HL-60 (cell line): ENCODE data around the gene ZC3H4.

Source experiments
- GABPA ChIP-seq: IDR thresholded peaks from 2 replicates; pipeline ENCODE4 v1.6.1; 2012; ENCODE audit warnings: low read depth
- POLR2AphosphoS5 ChIP-seq: IDR thresholded peaks from 2 replicates; pipeline ENCODE4 v1.6.1; 2012; ENCODE audit warnings: low read depth
- TF ChIP-seq, protein P1 (sequence below): IDR thresholded peaks from one replicate; pipeline ENCODE4 v1.5.1; 2011; ENCODE audit warnings: low read length, control low read depth, inconsistent platforms; ENCODE audit not compliant: insufficient read depth
- TF ChIP-seq, protein P2 (sequence below): IDR thresholded peaks from 2 replicates; pipeline ENCODE4 v1.6.1; 2012; ENCODE audit warnings: low read depth; ENCODE audit not compliant: insufficient replicate concordance

DNA sequence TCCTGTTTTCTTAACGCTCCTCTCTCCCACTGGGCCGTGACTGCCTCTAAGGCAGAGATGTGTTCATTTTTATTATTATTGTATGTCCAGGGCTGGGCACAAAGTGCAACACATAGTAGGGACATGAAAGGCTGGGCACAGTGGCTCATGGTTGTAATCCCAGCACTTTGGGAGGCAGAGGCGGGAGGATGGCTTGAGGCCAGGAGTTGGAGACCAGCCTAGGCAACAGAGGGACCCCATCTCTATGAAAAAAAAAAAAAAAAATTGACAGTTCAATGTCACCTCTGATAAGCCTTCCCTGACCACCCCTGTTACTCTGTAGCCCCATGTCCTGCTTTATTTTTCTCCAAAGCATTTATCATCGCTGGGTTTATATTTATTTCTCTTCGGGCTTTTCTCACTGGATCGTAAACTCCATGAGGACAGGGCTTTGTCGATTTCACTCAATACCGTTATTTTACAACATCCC lies 16.6 kb upstream of the ZC3H4 start:
- TF ChIP-seq, protein P1, sequence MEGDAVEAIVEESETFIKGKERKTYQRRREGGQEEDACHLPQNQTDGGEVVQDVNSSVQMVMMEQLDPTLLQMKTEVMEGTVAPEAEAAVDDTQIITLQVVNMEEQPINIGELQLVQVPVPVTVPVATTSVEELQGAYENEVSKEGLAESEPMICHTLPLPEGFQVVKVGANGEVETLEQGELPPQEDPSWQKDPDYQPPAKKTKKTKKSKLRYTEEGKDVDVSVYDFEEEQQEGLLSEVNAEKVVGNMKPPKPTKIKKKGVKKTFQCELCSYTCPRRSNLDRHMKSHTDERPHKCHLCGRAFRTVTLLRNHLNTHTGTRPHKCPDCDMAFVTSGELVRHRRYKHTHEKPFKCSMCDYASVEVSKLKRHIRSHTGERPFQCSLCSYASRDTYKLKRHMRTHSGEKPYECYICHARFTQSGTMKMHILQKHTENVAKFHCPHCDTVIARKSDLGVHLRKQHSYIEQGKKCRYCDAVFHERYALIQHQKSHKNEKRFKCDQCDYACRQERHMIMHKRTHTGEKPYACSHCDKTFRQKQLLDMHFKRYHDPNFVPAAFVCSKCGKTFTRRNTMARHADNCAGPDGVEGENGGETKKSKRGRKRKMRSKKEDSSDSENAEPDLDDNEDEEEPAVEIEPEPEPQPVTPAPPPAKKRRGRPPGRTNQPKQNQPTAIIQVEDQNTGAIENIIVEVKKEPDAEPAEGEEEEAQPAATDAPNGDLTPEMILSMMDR, result no peak
- TF ChIP-seq POLR2AphosphoS5, result no peak
- no peak for TF ChIP-seq GABPA
- TF ChIP-seq, protein P2, sequence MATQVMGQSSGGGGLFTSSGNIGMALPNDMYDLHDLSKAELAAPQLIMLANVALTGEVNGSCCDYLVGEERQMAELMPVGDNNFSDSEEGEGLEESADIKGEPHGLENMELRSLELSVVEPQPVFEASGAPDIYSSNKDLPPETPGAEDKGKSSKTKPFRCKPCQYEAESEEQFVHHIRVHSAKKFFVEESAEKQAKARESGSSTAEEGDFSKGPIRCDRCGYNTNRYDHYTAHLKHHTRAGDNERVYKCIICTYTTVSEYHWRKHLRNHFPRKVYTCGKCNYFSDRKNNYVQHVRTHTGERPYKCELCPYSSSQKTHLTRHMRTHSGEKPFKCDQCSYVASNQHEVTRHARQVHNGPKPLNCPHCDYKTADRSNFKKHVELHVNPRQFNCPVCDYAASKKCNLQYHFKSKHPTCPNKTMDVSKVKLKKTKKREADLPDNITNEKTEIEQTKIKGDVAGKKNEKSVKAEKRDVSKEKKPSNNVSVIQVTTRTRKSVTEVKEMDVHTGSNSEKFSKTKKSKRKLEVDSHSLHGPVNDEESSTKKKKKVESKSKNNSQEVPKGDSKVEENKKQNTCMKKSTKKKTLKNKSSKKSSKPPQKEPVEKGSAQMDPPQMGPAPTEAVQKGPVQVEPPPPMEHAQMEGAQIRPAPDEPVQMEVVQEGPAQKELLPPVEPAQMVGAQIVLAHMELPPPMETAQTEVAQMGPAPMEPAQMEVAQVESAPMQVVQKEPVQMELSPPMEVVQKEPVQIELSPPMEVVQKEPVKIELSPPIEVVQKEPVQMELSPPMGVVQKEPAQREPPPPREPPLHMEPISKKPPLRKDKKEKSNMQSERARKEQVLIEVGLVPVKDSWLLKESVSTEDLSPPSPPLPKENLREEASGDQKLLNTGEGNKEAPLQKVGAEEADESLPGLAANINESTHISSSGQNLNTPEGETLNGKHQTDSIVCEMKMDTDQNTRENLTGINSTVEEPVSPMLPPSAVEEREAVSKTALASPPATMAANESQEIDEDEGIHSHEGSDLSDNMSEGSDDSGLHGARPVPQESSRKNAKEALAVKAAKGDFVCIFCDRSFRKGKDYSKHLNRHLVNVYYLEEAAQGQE, result no peak
